ENCODE results near the gene HTT. TPM values are rescaled to one million over a fixed set of nuclear protein-coding genes. Genes with fewer than 3 reads are reported as not detected.

HTT gene
- total RNA-seq, 1 donor from 2014 or later, result 82.8 TPM

DNA sequence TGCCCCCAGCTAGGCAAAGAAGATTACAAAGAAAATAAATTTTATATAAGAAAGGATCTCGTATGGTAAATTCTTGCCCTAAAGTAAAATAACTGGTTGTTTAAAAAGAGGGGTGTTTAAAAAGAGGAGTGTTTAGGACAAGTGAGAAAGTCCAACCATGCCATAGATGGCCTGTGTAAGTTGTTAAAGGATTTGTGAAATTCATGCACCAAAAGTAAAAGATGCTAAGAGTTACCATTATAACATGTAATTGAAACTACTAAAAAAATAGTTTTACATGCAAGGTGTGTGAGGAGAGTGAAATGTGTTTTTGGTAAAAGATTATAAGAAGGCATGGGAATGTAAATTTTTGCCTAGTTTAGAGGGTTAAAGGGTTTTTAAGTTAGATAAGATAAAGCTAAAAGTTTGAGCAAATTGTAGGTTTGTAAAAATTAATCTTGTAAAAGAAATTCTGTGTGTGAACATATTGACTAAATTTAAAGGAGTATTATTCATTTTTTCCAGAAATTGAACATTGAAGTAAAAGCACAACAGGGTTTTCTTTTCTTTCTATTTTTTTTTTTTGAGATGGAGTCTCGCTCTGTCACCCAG, 20.2 kb upstream of the HTT start:
- H3K36me3 Mint-ChIP-seq (ENCODE audit: insufficient read depth), result peaks cover 2% of the 10 kb centered on the region
- no peak overlapping the region for H3K27ac Mint-ChIP-seq
- peaks cover 7% of the 10 kb centered on the region for H3K27me3 Mint-ChIP-seq
- no peak for DNase-seq (ENCODE audit: low spot score, unreplicated experiment)
- no peak overlapping the region for H3K4me3 Mint-ChIP-seq (ENCODE audit: low read depth)
- TF ChIP-seq CTCF (IDR thresholded peaks at IDR 0.05; ENCODE audit: unreplicated experiment), result no peak
- H3K9me3 Mint-ChIP-seq (ENCODE audit: low read depth), result peaks cover 15% of the 10 kb centered on the region
- H3K4me1 Mint-ChIP-seq (ENCODE audit: low read depth), result no peaks in the 10 kb centered on the region

GRCh38 chr4:3059943-3060342, 14.5 kb upstream of the HTT start:
- Mint-ChIP-seq H3K36me3 (ENCODE audit: insufficient read depth) (no peaks in the 10 kb centered on the region), H3K4me3 (ENCODE audit: low read depth) (no peak overlapping the region), H3K27ac (no peak overlapping the region), H3K4me1 (ENCODE audit: low read depth) (no peaks in the 10 kb centered on the region), H3K27me3 (peaks cover 6% of the 10 kb centered on the region), H3K9me3 (ENCODE audit: low read depth) (peaks cover 10% of the 10 kb centered on the region)
- no peak for DNase-seq (ENCODE audit: low spot score, unreplicated experiment)
- no peak for TF ChIP-seq CTCF (IDR thresholded peaks at IDR 0.05; ENCODE audit: unreplicated experiment)

GRCh38 chr4:3060946-3061345, 13.5 kb upstream of the HTT start:
- no peak overlapping the region for H3K27ac Mint-ChIP-seq
- H3K4me3 Mint-ChIP-seq (ENCODE audit: low read depth), result no peak overlapping the region
- no peaks in the 10 kb centered on the region for H3K36me3 Mint-ChIP-seq (ENCODE audit: insufficient read depth)
- DNase-seq (ENCODE audit: low spot score, unreplicated experiment), result no peak
- no peaks in the 10 kb centered on the region for H3K4me1 Mint-ChIP-seq (ENCODE audit: low read depth)
- H3K27me3 Mint-ChIP-seq, result peaks cover 6% of the 10 kb centered on the region
- no peak for TF ChIP-seq CTCF (IDR thresholded peaks at IDR 0.05; ENCODE audit: unreplicated experiment)
- peaks cover 6% of the 10 kb centered on the region for H3K9me3 Mint-ChIP-seq (ENCODE audit: low read depth)

GRCh38 chr4:3062471-3062870, 12.0 kb upstream of the HTT start:
- DNase-seq (ENCODE audit: low spot score, unreplicated experiment), result no peak
- Mint-ChIP-seq H3K9me3 (ENCODE audit: low read depth) (no peaks in the 10 kb centered on the region), H3K27ac (no peak overlapping the region), H3K27me3 (peaks cover 6% of the 10 kb centered on the region), H3K4me1 (ENCODE audit: low read depth) (no peaks in the 10 kb centered on the region), H3K4me3 (ENCODE audit: low read depth) (no peak overlapping the region), H3K36me3 (ENCODE audit: insufficient read depth) (no peaks in the 10 kb centered on the region)
- no peak for TF ChIP-seq CTCF (IDR thresholded peaks at IDR 0.05; ENCODE audit: unreplicated experiment)

- H3K36me3 Mint-ChIP-seq (ENCODE audit: insufficient read depth), result no peaks in the 10 kb centered on the region
- H3K4me1 Mint-ChIP-seq (ENCODE audit: low read depth), result no peaks in the 10 kb centered on the region
- no peak overlapping the region for H3K4me3 Mint-ChIP-seq (ENCODE audit: low read depth)
- no peak for TF ChIP-seq CTCF (IDR thresholded peaks at IDR 0.05; ENCODE audit: unreplicated experiment)
- no peak for DNase-seq (ENCODE audit: low spot score, unreplicated experiment)
- no peak overlapping the region for H3K27ac Mint-ChIP-seq
- no peaks in the 10 kb centered on the region for H3K9me3 Mint-ChIP-seq (ENCODE audit: low read depth)
- H3K27me3 Mint-ChIP-seq, result peaks cover 12% of the 10 kb centered on the region
Measured at GRCh38 chr4:3065551-3065950, 8.9 kb upstream of the HTT start.

Measured in progenitor cell of endocrine pancreas (in vitro differentiated cells).